OCI-LY3 (cell line): ENCODE measurements around the gene AGFG1.

Source experiments
- CTCF ChIP-seq: fragments of 200-600, 300-600 bp; sonication (generic); IDR thresholded peaks from 2 replicates; pipeline ENCODE4 v1.5.1; 2014; ENCODE audit warnings: antibody characterized with exemption, low read length, low read depth
- EZH2phosphoT487 ChIP-seq: fragments of 200-600 bp; shearing (Covaris generic); IDR thresholded peaks from 2 replicates; pipeline ENCODE4 v1.6.1; 2018; ENCODE audit warnings: antibody characterized with exemption, mixed run types, low read depth

DNA sequence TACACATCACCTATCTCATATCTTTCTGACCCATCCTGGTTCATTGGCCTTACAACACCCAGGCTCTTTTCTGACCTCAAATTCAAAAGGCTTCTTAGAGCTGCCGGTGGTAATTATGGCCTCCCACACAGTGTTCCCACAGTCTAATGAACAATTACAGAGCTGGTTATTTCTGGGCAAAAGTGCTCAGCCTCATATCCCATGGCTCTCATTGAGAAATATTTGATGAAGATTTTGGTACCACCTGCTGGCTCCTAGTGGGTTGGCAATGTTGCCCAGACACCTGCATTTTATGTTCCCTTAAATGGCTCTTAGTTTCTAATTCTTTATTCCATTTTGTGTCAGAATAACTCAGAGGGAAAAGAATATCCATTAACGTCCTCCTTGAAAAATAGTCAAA lies 106.7 kb downstream of the AGFG1 start:
- peak; percentile 36; the same call in 1 of the 2 replicates for TF ChIP-seq CTCF
- no peak for TF ChIP-seq EZH2phosphoT487
